GM19351 (cell line): ENCODE results near the gene DVL1.
"Not testable (repeated sequence)": the region's sequence is repeated elsewhere in the genome, so short reads cannot be mapped to it uniquely, and the experiment has no call there.

Source experiments
- ATAC-seq: cut with Tn5 transposase; IDR thresholded peaks from one replicate; pipeline ENCODE4 v1.9.1; 2021; ENCODE audit warnings: mild to moderate bottlenecking, moderate library complexity; ENCODE audit not compliant: unreplicated experiment

The DVL1 gene

GRCh38 chr1:1373815-1374588 is 24.8 kb upstream of the DVL1 start:
- no peak for ATAC-seq

DNA sequence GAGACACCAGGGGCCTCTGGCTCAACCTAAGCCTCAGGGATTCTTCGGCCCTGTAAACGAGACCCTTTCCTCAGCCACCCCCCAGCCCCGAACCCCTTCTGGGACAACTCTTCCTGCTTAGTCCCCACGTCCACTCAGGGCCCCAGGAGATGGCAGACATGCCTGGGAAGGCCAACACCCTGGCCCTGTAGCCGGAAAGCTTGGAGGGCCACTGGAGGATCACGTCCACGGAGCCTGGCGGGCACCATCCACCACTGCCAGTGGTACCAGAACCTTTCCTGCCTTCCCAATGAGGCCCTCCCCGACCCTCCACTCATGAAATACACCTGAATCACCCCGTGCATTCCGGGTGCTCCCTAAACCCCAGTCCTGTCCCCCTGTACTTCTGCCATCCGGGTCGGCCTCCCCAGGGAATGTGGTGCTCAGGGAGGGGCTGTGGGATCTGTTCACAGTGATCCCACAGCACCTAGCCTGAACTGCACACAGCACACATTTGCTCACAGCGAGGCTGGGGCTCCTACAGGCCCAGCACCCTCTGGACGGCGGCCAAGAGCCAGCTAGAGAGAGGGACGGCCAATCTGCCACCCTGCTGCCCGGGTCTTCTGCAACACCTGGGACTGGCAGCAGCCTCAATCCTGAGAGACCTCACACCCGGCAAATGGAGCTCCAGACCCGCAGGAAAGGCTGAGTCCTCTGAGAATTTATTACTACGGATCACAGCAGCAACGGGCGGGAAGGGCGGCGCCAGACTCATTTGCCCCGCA is 24.0 kb upstream of the DVL1 start:
- ATAC-seq, result no peak

DNA sequence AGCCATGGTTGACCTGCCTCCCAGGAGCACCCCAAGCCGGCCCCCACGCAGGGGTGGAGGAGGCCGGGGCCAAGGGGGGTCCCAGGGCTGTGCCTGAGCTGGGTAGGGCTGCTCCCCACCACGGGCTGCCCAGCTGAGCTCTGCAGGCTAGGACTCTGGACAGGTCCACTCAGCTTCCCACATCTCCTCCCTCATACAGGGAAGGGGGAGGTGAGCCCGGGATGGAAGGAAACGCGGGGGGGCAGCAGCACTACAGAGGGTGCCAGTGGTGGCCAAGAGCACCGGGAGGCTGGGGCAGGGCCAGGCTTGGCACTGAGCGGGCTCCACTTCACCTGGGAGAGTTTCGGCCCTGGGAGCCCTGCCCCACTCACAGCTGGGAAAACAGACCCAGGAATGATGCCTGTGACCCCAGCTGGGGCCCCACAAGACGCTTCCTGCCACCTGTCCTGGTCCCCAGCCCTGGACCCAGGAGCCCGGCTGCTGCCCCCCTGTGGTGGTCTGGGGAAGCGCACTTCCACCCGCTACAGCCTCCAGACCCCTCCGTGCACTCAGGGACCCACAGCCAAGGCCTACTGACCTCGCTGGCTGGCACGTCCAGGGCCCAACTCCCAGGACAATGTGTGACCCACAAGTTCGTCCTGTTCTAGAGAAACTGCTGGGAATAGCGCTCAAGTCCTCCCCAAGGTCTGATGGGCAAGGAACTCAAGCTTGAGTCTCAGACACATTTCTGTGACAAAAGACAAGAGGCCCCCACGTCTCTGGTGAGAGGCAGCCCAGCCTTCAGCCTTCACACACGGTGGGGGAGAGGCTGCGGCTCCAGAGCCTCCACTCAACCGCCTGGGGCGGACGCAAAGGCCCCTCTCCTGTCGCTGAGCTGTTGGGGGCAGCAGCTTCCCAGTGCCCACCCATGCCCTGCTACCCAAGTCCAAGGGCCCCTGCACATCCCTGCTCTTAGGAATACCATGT is 22.8 kb upstream of the DVL1 start:
- peak; percentile 39 for ATAC-seq

DNA sequence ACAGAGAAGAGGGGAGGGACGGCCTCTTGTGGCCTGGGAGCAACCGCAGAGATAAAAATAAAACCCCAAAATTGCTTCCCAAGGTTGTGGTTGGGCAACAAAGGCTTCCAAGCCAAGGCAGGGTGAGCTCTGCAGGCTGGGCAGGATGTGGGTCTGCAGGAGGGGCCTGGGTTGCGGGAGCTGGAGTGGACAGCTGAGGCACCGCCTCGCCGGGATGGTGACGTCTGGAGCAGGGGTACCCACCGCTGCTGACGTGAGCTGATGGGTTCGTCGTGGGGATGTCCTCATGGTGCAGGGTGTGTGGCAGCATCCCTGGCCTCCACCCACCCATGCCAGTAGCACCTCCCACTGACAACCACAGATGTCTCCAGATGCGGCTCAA is 22.1 kb upstream of the DVL1 start:
- no peak for ATAC-seq

DNA sequence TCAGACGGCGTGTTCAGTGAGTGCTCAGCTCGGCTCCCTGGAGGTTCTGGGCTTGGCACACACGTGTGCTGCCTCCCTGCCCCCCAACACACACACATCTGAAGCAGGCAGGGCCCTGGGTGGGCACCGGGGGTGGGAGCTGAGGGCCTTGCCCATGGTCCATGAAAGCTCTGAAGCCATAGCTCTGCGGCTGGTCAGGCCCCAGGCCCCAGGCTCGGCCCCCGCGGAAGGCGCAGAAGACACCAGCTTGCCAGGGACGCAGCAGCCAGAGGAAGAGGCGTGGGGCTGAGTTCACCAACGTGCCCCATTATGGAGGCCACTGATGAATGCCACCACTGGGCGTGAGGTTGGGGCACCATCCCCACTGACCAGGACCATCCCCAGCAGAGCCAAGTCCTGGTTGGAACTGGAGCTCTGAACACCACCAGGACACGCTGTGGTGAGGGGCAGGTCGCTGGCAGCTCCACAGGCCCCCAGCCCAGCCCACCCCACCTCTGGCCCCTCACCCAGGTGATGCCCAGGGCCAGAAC is 21.6 kb upstream of the DVL1 start:
- ATAC-seq, result no peak

DNA sequence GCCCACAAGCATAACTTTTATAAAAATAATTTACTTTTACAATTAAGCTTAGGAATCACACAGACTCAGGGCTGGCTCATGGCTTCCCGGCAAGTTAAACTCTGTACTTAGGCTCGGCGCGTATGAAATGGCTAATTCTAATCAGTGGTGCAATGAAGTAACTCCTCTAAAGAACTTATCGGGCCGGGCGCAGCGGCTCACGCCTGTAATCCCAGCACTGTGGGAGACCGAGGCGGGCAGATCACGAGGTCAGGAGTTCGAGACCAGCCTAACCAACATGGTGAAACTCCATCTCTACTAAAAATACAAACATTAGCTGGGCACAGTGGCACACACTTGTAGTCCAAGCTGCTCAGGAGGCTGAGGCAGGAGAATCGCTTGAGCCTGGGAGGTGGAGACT is 20.9 kb upstream of the DVL1 start:
- not testable (repeated sequence) for ATAC-seq

DNA sequence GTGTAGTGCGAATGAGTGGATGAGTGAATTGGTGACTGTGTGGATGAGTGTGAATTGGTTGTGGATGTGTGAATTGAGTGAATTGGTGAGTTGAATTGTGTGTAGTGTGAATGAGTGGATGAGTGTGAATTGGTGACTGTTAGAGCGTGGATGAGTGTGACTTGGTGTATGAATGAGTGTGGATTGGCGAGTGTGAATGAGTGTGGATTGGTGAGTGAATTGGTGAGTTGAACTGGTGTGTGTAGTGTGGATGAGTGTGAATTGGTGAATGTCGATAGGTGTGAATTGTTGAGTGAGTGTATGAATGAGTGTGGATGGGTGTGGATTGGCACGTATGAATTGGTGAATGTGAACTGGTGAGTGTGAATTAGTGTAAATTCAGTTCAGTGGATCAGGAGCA is 18.1 kb upstream of the DVL1 start:
- ATAC-seq, result no peak

GRCh38 chr1:1366699-1367066 is 17.5 kb upstream of the DVL1 start:
- no peak for ATAC-seq

- ATAC-seq, result no peak
Measured at GRCh38 chr1:1365875-1366698, 16.9 kb upstream of the DVL1 start.

DNA sequence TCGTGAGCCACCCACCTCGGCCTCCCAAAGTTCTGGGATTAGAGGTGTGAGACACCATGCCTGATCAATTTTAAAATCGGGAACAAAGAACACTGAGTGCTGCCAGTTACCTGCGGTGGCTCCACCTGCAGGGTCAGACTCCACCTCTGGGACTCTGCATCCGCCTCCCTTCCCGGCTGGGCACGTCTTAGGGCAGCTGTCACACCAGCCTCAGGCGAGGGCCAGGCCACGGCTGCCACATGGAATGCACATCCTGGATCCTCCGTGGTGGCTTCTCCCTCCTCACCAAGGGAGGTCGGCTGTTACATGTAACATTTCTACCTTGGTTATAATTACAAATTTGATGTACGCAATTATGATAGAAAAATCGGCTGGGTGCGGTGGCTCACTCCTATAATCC is 15.0 kb upstream of the DVL1 start:
- ATAC-seq, result no peak

DNA sequence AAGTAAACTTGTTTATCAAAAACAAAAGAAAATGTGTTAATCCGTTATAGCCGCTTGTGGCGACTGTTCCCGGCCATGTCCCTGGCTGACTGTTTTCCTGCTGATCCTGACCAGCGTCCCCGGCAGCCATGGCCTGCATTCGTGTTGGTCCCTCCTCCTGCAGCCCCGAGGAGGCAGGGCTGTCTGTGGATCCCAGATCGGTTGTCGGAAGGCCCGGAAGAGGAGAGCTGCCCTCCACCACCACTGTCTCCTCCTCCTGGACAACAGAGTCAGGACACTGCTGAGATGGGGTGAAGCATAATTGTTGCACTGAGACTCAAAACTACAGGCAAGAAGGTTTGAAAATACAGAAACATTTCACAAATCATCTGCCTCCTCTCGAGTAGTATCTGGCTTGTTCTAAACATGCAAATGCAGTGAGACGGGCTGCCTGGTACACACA is 12.8 kb upstream of the DVL1 start:
- no peak for ATAC-seq

GRCh38 chr1:1361233-1361981 is 12.2 kb upstream of the DVL1 start:
- ATAC-seq, result no peak

GRCh38 chr1:1360506-1361169 is 11.4 kb upstream of the DVL1 start:
- no peak for ATAC-seq

GRCh38 chr1:1359664-1360468 is 10.6 kb upstream of the DVL1 start:
- no peak for ATAC-seq

DNA sequence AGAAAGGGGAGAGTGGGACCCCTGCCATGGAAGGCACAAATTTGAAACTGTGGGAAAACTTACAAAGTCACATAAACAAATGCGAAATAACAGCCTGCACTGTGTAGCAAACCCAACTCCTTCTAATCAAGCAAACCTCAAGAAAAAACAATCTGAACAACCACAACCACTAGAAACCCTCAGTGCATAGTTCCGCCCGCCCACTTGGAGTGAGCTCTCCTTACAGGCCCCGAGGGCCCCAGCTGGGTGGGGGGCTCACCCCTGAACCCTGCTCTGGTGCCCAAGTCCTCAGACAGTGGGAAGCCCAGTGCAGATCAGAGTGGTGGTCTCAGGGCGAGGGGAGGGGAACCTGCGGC is 10.1 kb upstream of the DVL1 start:
- ATAC-seq, result no peak

GRCh38 chr1:1358433-1359271 is 9.4 kb upstream of the DVL1 start, which contains the start of gene MXRA8:
Gene MXRA8, minus strand, starts transcription at chr1:1358555. Its CDS starts 51 bp downstream, at chr1:1358504.
- ATAC-seq, result no peak

DNA sequence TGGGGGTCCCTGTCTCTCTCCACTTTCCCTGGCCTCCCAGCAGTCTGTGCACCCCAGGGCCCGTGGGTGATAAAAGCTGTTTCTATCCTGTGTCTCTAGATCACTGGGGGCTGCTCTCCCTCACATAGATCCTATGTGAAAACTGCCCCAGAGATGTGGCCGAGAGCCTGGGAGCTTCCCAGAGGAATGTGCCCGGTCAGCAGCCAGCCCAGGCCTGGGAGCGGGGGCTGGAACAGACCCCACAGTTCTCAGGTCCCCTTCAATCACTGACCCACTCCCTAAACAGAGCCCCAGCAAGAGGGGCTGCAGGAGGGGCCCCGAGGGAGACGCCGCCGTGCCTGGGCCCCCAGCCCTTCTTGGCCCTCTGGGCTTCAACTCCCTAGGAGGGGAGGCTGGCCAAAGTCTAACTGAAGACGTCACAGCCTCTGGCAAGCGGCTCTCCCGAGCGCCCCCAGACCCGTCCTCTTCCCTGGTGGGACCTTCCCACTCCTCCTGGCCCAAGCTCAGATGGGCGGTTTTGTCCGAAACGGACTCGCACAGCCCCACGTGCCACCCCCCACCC is 8.7 kb upstream of the DVL1 start:
- ATAC-seq, result no peak
